Measurements from ENCODE around the gene NADK.

DNA sequence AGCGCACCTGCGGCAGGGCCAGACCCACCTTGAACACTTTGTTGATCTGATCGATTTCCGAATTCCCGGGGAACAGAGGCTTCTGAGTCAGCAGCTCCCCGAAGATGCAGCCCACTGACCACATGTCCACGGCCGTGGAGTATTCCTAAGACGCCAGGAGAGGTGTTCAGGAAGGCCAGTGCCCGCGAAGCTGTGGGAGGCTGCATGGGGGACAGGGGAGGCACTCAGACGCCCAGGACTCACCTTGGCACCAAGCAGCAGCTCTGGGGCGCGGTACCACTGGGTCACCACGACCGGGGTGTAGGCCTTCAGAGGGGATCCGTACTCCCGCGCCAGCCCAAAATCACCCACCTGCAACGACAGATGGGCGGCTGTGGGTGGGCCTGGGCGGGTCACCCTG lies 74.5 kb downstream of the NADK start:
- TF ChIP-seq, protein P1, sequence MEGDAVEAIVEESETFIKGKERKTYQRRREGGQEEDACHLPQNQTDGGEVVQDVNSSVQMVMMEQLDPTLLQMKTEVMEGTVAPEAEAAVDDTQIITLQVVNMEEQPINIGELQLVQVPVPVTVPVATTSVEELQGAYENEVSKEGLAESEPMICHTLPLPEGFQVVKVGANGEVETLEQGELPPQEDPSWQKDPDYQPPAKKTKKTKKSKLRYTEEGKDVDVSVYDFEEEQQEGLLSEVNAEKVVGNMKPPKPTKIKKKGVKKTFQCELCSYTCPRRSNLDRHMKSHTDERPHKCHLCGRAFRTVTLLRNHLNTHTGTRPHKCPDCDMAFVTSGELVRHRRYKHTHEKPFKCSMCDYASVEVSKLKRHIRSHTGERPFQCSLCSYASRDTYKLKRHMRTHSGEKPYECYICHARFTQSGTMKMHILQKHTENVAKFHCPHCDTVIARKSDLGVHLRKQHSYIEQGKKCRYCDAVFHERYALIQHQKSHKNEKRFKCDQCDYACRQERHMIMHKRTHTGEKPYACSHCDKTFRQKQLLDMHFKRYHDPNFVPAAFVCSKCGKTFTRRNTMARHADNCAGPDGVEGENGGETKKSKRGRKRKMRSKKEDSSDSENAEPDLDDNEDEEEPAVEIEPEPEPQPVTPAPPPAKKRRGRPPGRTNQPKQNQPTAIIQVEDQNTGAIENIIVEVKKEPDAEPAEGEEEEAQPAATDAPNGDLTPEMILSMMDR (conservative IDR thresholded peaks at IDR 0.05; ENCODE audit: low read length) = no peak
- TF ChIP-seq EZH2phosphoT487 (IDR thresholded peaks at IDR 0.05; ENCODE audit: borderline replicate concordance, low read depth, low read length) = no peak

Data from OCI-LY7 (cell line).